H9 (cell line): ENCODE data around the gene SMAP1. TPM values are rescaled to one million over a fixed set of nuclear protein-coding genes. Genes with fewer than 3 reads are reported as not detected.
A peak's percentile ranks its signal among the peaks of the same experiment; 100 is the strongest.

Source experiments
- DNase-seq: peaks from one replicate; pipeline ENCODE4 v3.0.0-alpha.2; 2017
- H2AFZ ChIP-seq: one replicate; pipeline ENCODE4 v1.6.1; 2013; ENCODE audit warnings: mild to moderate bottlenecking, low read length, control low read depth, moderate library complexity
- H2AK5ac ChIP-seq: 2 replicates; pipeline ENCODE4 v1.6.1; 2013; ENCODE audit warnings: low read length, control low read depth, mixed read lengths; ENCODE audit not compliant: insufficient read length
- H2BK120ac ChIP-seq: one replicate; pipeline ENCODE4 v1.6.1; 2013; ENCODE audit warnings: low read depth, mild to moderate bottlenecking, low read length, control low read depth, inconsistent platforms; ENCODE audit not compliant: poor library complexity, severe bottlenecking
- H2BK12ac ChIP-seq: 2 replicates; pipeline ENCODE4 v1.6.1; 2013; ENCODE audit warnings: low read length, control low read depth, mixed read lengths, low read depth; ENCODE audit not compliant: insufficient read length
- H2BK15ac ChIP-seq: 2 replicates; pipeline ENCODE4 v1.6.1; 2013; ENCODE audit warnings: low read depth, low read length, control low read depth
- H2BK20ac ChIP-seq: one replicate; pipeline ENCODE4 v1.6.1; 2013; ENCODE audit warnings: low read depth, mild to moderate bottlenecking, low read length, control low read depth, inconsistent platforms; ENCODE audit not compliant: poor library complexity, severe bottlenecking
- H2BK5ac ChIP-seq: 2 replicates; pipeline ENCODE4 v1.6.1; 2013; ENCODE audit warnings: low read length, control low read depth, mixed read lengths; ENCODE audit not compliant: insufficient read length
- H3K14ac ChIP-seq: 2 replicates; pipeline ENCODE4 v1.6.1; 2013; ENCODE audit warnings: low read length, control low read depth; ENCODE audit not compliant: insufficient read depth
- H3K18ac ChIP-seq: 2 replicates; pipeline ENCODE4 v1.6.1; 2013; ENCODE audit warnings: low read depth, mild to moderate bottlenecking, mixed read lengths, low read length, control low read depth; ENCODE audit not compliant: insufficient read length
- H3K23ac ChIP-seq: 2 replicates; pipeline ENCODE4 v1.6.1; 2013; ENCODE audit warnings: low read length, control low read depth, mixed read lengths, low read depth; ENCODE audit not compliant: insufficient read length
- H3K23me2 ChIP-seq: 2 replicates; pipeline ENCODE4 v1.6.1; 2013; ENCODE audit warnings: low read depth, mild to moderate bottlenecking, mixed read lengths, low read length, control low read depth; ENCODE audit not compliant: insufficient read length, poor library complexity, severe bottlenecking
- H3K27ac ChIP-seq: 2 replicates; pipeline ENCODE4 v1.5.1; 2013; ENCODE audit warnings: low read length, control low read depth, mixed read lengths, low read depth; ENCODE audit not compliant: insufficient read length
- H3K27me3 ChIP-seq: 2 replicates; pipeline ENCODE4 v1.6.1; 2013; ENCODE audit warnings: low read length, control low read depth, inconsistent platforms; ENCODE audit not compliant: insufficient read depth
- H3K4ac ChIP-seq: 2 replicates; pipeline ENCODE4 v1.6.1; 2013; ENCODE audit warnings: low read depth, mild to moderate bottlenecking, control low read depth, inconsistent platforms, low read length, moderate library complexity
- H3K4me1 ChIP-seq: 2 replicates; pipeline ENCODE4 v1.6.1; 2013; ENCODE audit warnings: low read length, control low read depth, inconsistent platforms; ENCODE audit not compliant: insufficient read depth
- H3K4me2 ChIP-seq: 2 replicates; pipeline ENCODE4 v1.6.1; 2013; ENCODE audit warnings: low read length, control low read depth, mixed read lengths; ENCODE audit not compliant: insufficient read length, insufficient read depth
- H3K56ac ChIP-seq: 2 replicates; pipeline ENCODE4 v1.6.1; 2013; ENCODE audit warnings: low read depth, mild to moderate bottlenecking, mixed read lengths, low read length, control low read depth; ENCODE audit not compliant: insufficient read length
- H3K79me1 ChIP-seq: 2 replicates; pipeline ENCODE4 v1.6.1; 2013; ENCODE audit warnings: low read depth, mild to moderate bottlenecking, moderate library complexity, low read length, control low read depth, inconsistent platforms; ENCODE audit not compliant: insufficient read depth, poor library complexity, severe bottlenecking
- H3K79me2 ChIP-seq: 2 replicates; pipeline ENCODE4 v1.6.1; 2013; ENCODE audit warnings: low read length, control low read depth, inconsistent platforms; ENCODE audit not compliant: insufficient read depth
- H3K9ac ChIP-seq: 2 replicates; pipeline ENCODE4 v1.6.1; 2013; ENCODE audit warnings: low read length, control low read depth, mixed read lengths; ENCODE audit not compliant: insufficient read length; ENCODE audit errors: extremely low read depth
- H3K9me3 ChIP-seq: one replicate; pipeline ENCODE4 v1.6.1; 2013; ENCODE audit warnings: low read depth, low read length, inconsistent platforms; ENCODE audit not compliant: control insufficient read depth
- H3T11ph ChIP-seq: one replicate; pipeline ENCODE4 v1.6.1; 2013; ENCODE audit warnings: mild to moderate bottlenecking, low read length, control low read depth, inconsistent platforms
- H4K20me1 ChIP-seq: one replicate; pipeline ENCODE4 v1.6.1; 2013; ENCODE audit not compliant: control insufficient read depth, insufficient read length, insufficient read depth
- H4K5ac ChIP-seq: 2 replicates; pipeline ENCODE4 v1.6.1; 2013; ENCODE audit warnings: low read depth, mild to moderate bottlenecking, mixed read lengths, low read length, control low read depth; ENCODE audit not compliant: insufficient read length
- H4K8ac ChIP-seq: replicated peaks from 2 replicates; pipeline ENCODE4 v1.6.1; 2013; ENCODE audit warnings: low read length, control low read depth, mixed read lengths, low read depth; ENCODE audit not compliant: insufficient read length
- H4K91ac ChIP-seq: 2 replicates; pipeline ENCODE4 v1.6.1; 2013; ENCODE audit warnings: low read depth, mild to moderate bottlenecking, moderate library complexity, mixed read lengths, low read length, control low read depth; ENCODE audit not compliant: insufficient read length
- H3K27ac Mint-ChIP-seq, 3 experiments: 2 replicates in 2 of 3; 3 replicates in 1 of 3; pipeline ENCODE4 v1.8.0; 2020 to 2021; ENCODE audit warnings: mixed read lengths in 3 of 3, mild to moderate bottlenecking in 1 of 3, moderate library complexity in 1 of 3
- H3K27me3 Mint-ChIP-seq: 2 replicates; pipeline ENCODE4 v1.8.0; 2021; ENCODE audit warnings: low read depth, mild to moderate bottlenecking, moderate library complexity, mixed read lengths
- H3K36me3 Mint-ChIP-seq, 3 experiments: 2 replicates in 2 of 3; 3 replicates in 1 of 3; pipeline ENCODE4 v1.8.0; 2020 to 2021; ENCODE audit warnings: low read depth in 3 of 3, mixed read lengths in 3 of 3; ENCODE audit not compliant: insufficient read depth in 1 of 3
- H3K4me1 Mint-ChIP-seq, 2 experiments: 2 replicates each; pipeline ENCODE4 v1.8.0; 2020; ENCODE audit warnings: mixed read lengths in 2 of 2
- H3K4me3 Mint-ChIP-seq, 2 experiments: 2 replicates in 1 of 2; 3 replicates in 1 of 2; pipeline ENCODE4 v1.8.0; 2020 to 2021; ENCODE audit warnings: mild to moderate bottlenecking in 2 of 2, mixed read lengths in 2 of 2, moderate library complexity in 1 of 2
- H3K9me3 Mint-ChIP-seq, 2 experiments: 2 replicates in 1 of 2; 3 replicates in 1 of 2; pipeline ENCODE4 v1.8.0; 2020; ENCODE audit warnings: mild to moderate bottlenecking in 2 of 2, mixed read lengths in 2 of 2, moderate library complexity in 1 of 2
- CTCF ChIP-seq: fragments of 200-600 bp; sonication (generic); conservative IDR thresholded peaks from 3 replicates; pipeline ENCODE4 v1.8.0; 2021; ENCODE audit warnings: antibody characterized with exemption, mild to moderate bottlenecking
- WGBS: extraction: QIAGEN DNeasy Blood & Tissue Kit; methylation state at CpG from one replicate; pipeline ENCODE4 v1.1.7; 2013; ENCODE audit warnings: missing lambda C conversion rate, low lambda C conversion rate, mixed read lengths; ENCODE audit not compliant: insufficient read length; ENCODE audit errors: extremely low coverage; 5-methylcytosine and 5-hydroxymethylcytosine counted together
- total RNA-seq: library from RNA; stranded (reverse); gene quantifications from 2 replicates; pipeline ENCODE4 v1.2.1, GENCODE V29; 2021

Gene SMAP1
- total RNA-seq, 1 experiment from 2014 or later = 29.3 TPM

- H3K79me2 ChIP-seq = peaks cover 9% of the 10 kb centered on the region; the same call in 1 of the 2 replicates
- no peak overlapping the region for H3K4ac ChIP-seq
- no peak overlapping the region for H4K91ac ChIP-seq
- WGBS = no CpG with 5 or more reads among the region's 1 CpG
- H3K36me3 Mint-ChIP-seq = peaks cover 0 to 4% (median 0%) of the 10 kb centered on the region in 3 experiments; a peak in 1 of 7 replicates
- no peak overlapping the region for H2BK120ac ChIP-seq
- H3K9ac ChIP-seq = no peak overlapping the region
- H3K27ac ChIP-seq = no peak overlapping the region
- no peaks in the 10 kb centered on the region for H3K23me2 ChIP-seq
- no peak overlapping the region for H3K14ac ChIP-seq
- no peak overlapping the region for H2BK15ac ChIP-seq
- no peaks in the 10 kb centered on the region; the same call in 1 of the 2 replicates for H3K4me1 ChIP-seq
- no peaks in the 10 kb centered on the region for H3K27me3 Mint-ChIP-seq
- H2AFZ ChIP-seq = no peak overlapping the region
- no peak for TF ChIP-seq CTCF
- H3K9me3 Mint-ChIP-seq = no peaks in the 10 kb centered on the region
- peaks cover 8% of the 10 kb centered on the region for H3K79me1 ChIP-seq
- H3T11ph ChIP-seq = no peak overlapping the region
- H2BK5ac ChIP-seq = no peak overlapping the region
- no peaks in the 10 kb centered on the region for H3K27me3 ChIP-seq
- no peaks in the 10 kb centered on the region for H3K9me3 ChIP-seq
- DNase-seq = no peak
- H4K8ac ChIP-seq = no peak overlapping the region
- peaks cover 36 to 37% of the 10 kb centered on the region in 2 experiments for H3K4me1 Mint-ChIP-seq
- no peaks in the 10 kb centered on the region for H4K20me1 ChIP-seq
- no peak overlapping the region for H2AK5ac ChIP-seq
- no peak overlapping the region for H3K23ac ChIP-seq
- peak overlapping the region in 2 of 3 experiments; percentile 12 to 79; a peak in 2 of 7 replicates for H3K27ac Mint-ChIP-seq
- no peak overlapping the region for H3K18ac ChIP-seq
- no peak overlapping the region for H3K4me2 ChIP-seq
- no peak overlapping the region for H2BK20ac ChIP-seq
- H3K56ac ChIP-seq = no peak overlapping the region
- H2BK12ac ChIP-seq = no peak overlapping the region
- H3K4me3 Mint-ChIP-seq = no peak overlapping the region
- H4K5ac ChIP-seq = no peak overlapping the region
Observed at GRCh38 chr6:70673601-70674000, 5.9 kb downstream of the SMAP1 start.
